Endothelial cell of umbilical vein (primary cell): ENCODE measurements around the gene RAD51B. TPM values are rescaled to one million over a fixed set of nuclear protein-coding genes. Genes with fewer than 3 reads are reported as not detected.

Experiments
- BruUV-seq: library from RNA; stranded (reverse); fragments of 400-500 nt; replicated peaks from 2 replicates; lab custom pipeline; 2021; lab: Mats Ljungman, UMichigan
- CTCF ChIA-PET: fragments of 300-600, 350-600 bp; sonication (Branson Sonifier 250); formaldehyde crosslinking; loops from one replicate; lab custom pipeline; 2021; ENCODE audit warnings: antibody characterized with exemption, inconsistent platforms; lab: Charles Lee
- POLR2A ChIA-PET: fragments of 300-600, 350-600 bp; sonication (Branson Sonifier 250); formaldehyde crosslinking; loops from one replicate; lab custom pipeline; 2021; ENCODE audit warnings: antibody characterized with exemption, inconsistent platforms; lab: Charles Lee
- DNase-seq: peaks from one replicate; pipeline ENCODE4 v3.0.0-alpha.2; 2011; ENCODE audit warnings: low read depth, low spot score
- FAIRE-seq: peaks from 2 replicates; lab custom pipeline; 2011; peaks lifted over from hg19 to GRCh38; lab: Jason Lieb, UNC
- H2AFZ ChIP-seq: 2 replicates; pipeline ENCODE4 v1.6.0; 2012; ENCODE audit warnings: low read depth, low read length, control low read depth, inconsistent platforms
- H3K27ac ChIP-seq: 2 replicates; pipeline ENCODE4 v1.5.1; 2011; ENCODE audit warnings: low read depth, mild to moderate bottlenecking, control low read depth, low read length, moderate library complexity; ENCODE audit not compliant: insufficient read depth
- H3K27me3 ChIP-seq, 2 experiments: 2 replicates each; pipeline versions ENCODE4 v1.6.0 to v1.6.1; 2011; ENCODE audit warnings: low read length in 2 of 2, mixed read lengths in 1 of 2; ENCODE audit not compliant: control insufficient read depth in 2 of 2, insufficient read depth in 2 of 2
- H3K36me3 ChIP-seq, 2 experiments: 2 replicates in 1 of 2; 3 replicates in 1 of 2; pipeline ENCODE4 v1.5.1; 2011; ENCODE audit warnings: low read length in 2 of 2, mild to moderate bottlenecking in 1 of 2, moderate library complexity in 1 of 2; ENCODE audit not compliant: control insufficient read depth in 2 of 2, insufficient read depth in 2 of 2; ENCODE audit errors: extremely low read depth in 1 of 2
- H3K4me1 ChIP-seq: 3 replicates; pipeline ENCODE4 v1.5.1; 2011; ENCODE audit warnings: mild to moderate bottlenecking, low read length; ENCODE audit not compliant: control insufficient read depth, insufficient read depth; ENCODE audit errors: extremely low read depth
- H3K4me2 ChIP-seq: 2 replicates; pipeline ENCODE4 v1.6.1; 2011; ENCODE audit warnings: low read length, control low read depth, mixed read lengths; ENCODE audit not compliant: insufficient read depth
- H3K4me3 ChIP-seq, 3 experiments: fragments of 200-600 bp in 1 of 3; sonication (generic), shearing (Covaris generic) in 1 of 3; replicated peaks in 1 of 3; 2 replicates each; pipeline ENCODE4 v1.5.1; 2011 to 2016; ENCODE audit warnings: control low read depth in 3 of 3, low read length in 3 of 3, mild to moderate bottlenecking in 2 of 3, inconsistent platforms in 1 of 3, low read depth in 1 of 3, moderate library complexity in 1 of 3; ENCODE audit not compliant: insufficient read depth in 1 of 3
- H3K79me2 ChIP-seq: 2 replicates; pipeline ENCODE4 v1.6.0; 2012; ENCODE audit warnings: low read length, inconsistent platforms; ENCODE audit not compliant: control insufficient read depth, insufficient read depth
- H3K9ac ChIP-seq: replicated peaks from 2 replicates; pipeline ENCODE3; 2011; ENCODE audit warnings: low read length, control low read depth; ENCODE audit not compliant: insufficient read depth; ENCODE audit errors: extremely low read depth
- H3K9me1 ChIP-seq: replicated peaks from 3 replicates; pipeline ENCODE4 v1.6.0; 2011; ENCODE audit warnings: mild to moderate bottlenecking, low read length; ENCODE audit not compliant: control insufficient read depth, insufficient read depth; ENCODE audit errors: extremely low read depth
- H3K9me3 ChIP-seq: replicated peaks from 2 replicates; pipeline ENCODE4 v1.5.1; 2012; ENCODE audit warnings: low read length, inconsistent platforms; ENCODE audit not compliant: control insufficient read depth, insufficient read depth
- H4K20me1 ChIP-seq: replicated peaks from 2 replicates; pipeline ENCODE3; 2011; ENCODE audit warnings: mild to moderate bottlenecking, low read length; ENCODE audit not compliant: control insufficient read depth, insufficient read depth; ENCODE audit errors: extremely low read depth
- EZH2 ChIP-seq: IDR thresholded peaks from 2 replicates; pipeline ENCODE4 v1.6.1; 2012; ENCODE audit warnings: borderline replicate concordance, low read depth, mild to moderate bottlenecking, moderate library complexity, low read length, inconsistent platforms; ENCODE audit not compliant: severe bottlenecking
- FOS ChIP-seq: IDR thresholded peaks from 2 replicates; pipeline ENCODE4 v1.6.1; 2011; ENCODE audit warnings: mild to moderate bottlenecking, low read length, moderate library complexity, borderline replicate concordance; ENCODE audit not compliant: insufficient read depth
- GATA2 ChIP-seq: IDR thresholded peaks from 2 replicates; pipeline ENCODE4 v1.7.0; 2011; ENCODE audit warnings: low read depth, mild to moderate bottlenecking, moderate library complexity, mixed read lengths, low read length; ENCODE audit not compliant: insufficient read length, insufficient read depth
- JUN ChIP-seq: IDR thresholded peaks from 2 replicates; pipeline ENCODE4 v1.6.1; 2011; ENCODE audit warnings: borderline replicate concordance, low read depth; ENCODE audit not compliant: insufficient read length, insufficient read depth
- MYC ChIP-seq: IDR thresholded peaks from one replicate; pipeline ENCODE4 v1.6.1; 2011; ENCODE audit warnings: mild to moderate bottlenecking, low read depth, low read length
- POLR2A ChIP-seq: IDR thresholded peaks from 2 replicates; pipeline ENCODE4 v1.6.1; 2012; ENCODE audit warnings: low read depth, mild to moderate bottlenecking, control low read depth, low read length
- POLR2AphosphoS5 ChIP-seq: IDR thresholded peaks from 2 replicates; pipeline ENCODE4 v1.6.1; 2012; ENCODE audit warnings: low read depth, mild to moderate bottlenecking, control low read depth, low read length, moderate library complexity; ENCODE audit not compliant: insufficient read depth
- dilution Hi-C: fragments of 300-500 bp; cut with MboI; formaldehyde crosslinking; loops from one replicate; pipeline ENCODE4 v1.15.0; 2019; ENCODE audit warnings: low sequenced_read_pairs; ENCODE audit not compliant: extremely low pct_ligation_motif_present
- intact Hi-C: fragments of 100-400 bp; cut with micrococcal nuclease; formaldehyde crosslinking; loops from one replicate; pipeline ENCODE4 v1.10.0; 2022
- polyA plus RNA-seq, 4 experiments: library from polyadenylated mRNA; depleted of rRNA in 3 of 4; stranded (reverse) in 3 of 4; unstranded in 1 of 4; fragments of >200 nt; gene quantifications; 2 replicates each; pipeline versions ENCODE4 v1.2.1 to v1.2.3, GENCODE V29; 2011 to 2012; ENCODE audit warnings: missing spikeins in 1 of 4
- total RNA-seq: library from RNA; stranded (reverse); gene quantifications from 2 replicates; pipeline ENCODE4 v1.2.3, GENCODE V29; 2021
- TF ChIP-seq, protein P1 (sequence below), 2 donors: IDR thresholded peaks; 1 replicate in 1 of 2; 2 replicates in 1 of 2; pipeline ENCODE4 v1.5.1; 2011; ENCODE audit warnings: low read length in 2 of 2, mild to moderate bottlenecking in 2 of 2, moderate library complexity in 2 of 2, control low read depth in 1 of 2, inconsistent platforms in 1 of 2, low read depth in 1 of 2; ENCODE audit not compliant: insufficient read depth in 1 of 2; ENCODE audit errors: extremely low read depth in 1 of 2
- TF ChIP-seq, protein P2 (sequence below): IDR thresholded peaks from 2 replicates; pipeline ENCODE4 v1.6.1; 2011; ENCODE audit not compliant: insufficient read depth, insufficient read length

RAD51B gene
- total and polyA plus RNA-seq, 2 donors (not counting 3 experiments of a cell fraction or from before 2014, with no cell fraction given), result 3.9 to 19.0 TPM

DNA sequence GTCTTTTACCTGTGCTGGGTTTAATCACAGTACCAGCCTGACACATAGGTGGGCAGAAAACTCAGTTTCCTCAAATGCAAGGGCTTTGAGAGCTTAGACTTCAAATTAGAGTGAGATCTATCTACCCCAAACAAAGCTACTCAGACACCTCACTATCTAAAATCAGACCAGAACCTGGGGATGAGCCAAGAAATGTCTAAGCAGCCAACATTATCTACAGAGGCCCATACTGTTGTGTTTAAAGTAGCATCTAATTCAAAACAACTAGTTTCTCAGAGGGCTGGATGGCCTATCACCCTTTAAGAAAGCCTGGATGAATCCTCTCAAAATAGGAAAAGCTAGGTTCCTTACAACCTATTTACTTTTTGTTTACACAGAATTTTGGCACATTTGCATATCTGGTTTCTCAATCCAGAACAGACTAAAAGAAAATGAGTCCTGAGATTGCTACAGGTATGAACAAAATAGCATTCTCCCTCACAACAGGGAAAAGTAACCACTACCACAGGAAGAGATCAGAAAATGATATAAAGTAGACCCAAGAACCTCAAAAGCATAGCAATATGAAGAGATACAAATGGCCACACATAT lies 830.9 kb downstream of the RAD51B start:
- Histone ChIP-seq H3K79me2 (no peaks in the 10 kb centered on the region), H3K27me3 (no peaks in the 10 kb centered on the region), H3K9ac (no peak overlapping the region), H3K4me3 (no peak overlapping the region), H4K20me1 (no peaks in the 10 kb centered on the region), H3K4me2 (no peak overlapping the region), H3K9me3 (no peaks in the 10 kb centered on the region), H3K27ac (no peak overlapping the region), H3K4me1 (no peaks in the 10 kb centered on the region), H3K9me1 (no peaks in the 10 kb centered on the region), H3K36me3 (no peaks in the 10 kb centered on the region), H2AFZ (no peak overlapping the region)
- DNase-seq (no peak), FAIRE-seq (no peak)
- ChIA-PET POLR2A (no interaction called here), CTCF (interaction anchor here (1.2 to 1.4 kb wide), 2 partner anchors 10 to 28 kb away, joined by 3 to 4 read pairs; no protein-coding TSS in a partner anchor)
- BruUV-seq, result no TSS peak
- dilution Hi-C loops (no loop called here), intact Hi-C loops (no loop called here)
- TF ChIP-seq POLR2AphosphoS5, result no peak
- TF ChIP-seq POLR2A, result no peak
- TF ChIP-seq, protein P1, sequence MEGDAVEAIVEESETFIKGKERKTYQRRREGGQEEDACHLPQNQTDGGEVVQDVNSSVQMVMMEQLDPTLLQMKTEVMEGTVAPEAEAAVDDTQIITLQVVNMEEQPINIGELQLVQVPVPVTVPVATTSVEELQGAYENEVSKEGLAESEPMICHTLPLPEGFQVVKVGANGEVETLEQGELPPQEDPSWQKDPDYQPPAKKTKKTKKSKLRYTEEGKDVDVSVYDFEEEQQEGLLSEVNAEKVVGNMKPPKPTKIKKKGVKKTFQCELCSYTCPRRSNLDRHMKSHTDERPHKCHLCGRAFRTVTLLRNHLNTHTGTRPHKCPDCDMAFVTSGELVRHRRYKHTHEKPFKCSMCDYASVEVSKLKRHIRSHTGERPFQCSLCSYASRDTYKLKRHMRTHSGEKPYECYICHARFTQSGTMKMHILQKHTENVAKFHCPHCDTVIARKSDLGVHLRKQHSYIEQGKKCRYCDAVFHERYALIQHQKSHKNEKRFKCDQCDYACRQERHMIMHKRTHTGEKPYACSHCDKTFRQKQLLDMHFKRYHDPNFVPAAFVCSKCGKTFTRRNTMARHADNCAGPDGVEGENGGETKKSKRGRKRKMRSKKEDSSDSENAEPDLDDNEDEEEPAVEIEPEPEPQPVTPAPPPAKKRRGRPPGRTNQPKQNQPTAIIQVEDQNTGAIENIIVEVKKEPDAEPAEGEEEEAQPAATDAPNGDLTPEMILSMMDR (IDR thresholded peaks at IDR 0.05; ENCODE audit: extremely low read depth in 1 of 2, insufficient read depth in 1 of 2, low read depth in 1 of 2, low read length in 2 of 2), result no peak
- TF ChIP-seq FOS, result no peak
- TF ChIP-seq GATA2, result no peak

DNA sequence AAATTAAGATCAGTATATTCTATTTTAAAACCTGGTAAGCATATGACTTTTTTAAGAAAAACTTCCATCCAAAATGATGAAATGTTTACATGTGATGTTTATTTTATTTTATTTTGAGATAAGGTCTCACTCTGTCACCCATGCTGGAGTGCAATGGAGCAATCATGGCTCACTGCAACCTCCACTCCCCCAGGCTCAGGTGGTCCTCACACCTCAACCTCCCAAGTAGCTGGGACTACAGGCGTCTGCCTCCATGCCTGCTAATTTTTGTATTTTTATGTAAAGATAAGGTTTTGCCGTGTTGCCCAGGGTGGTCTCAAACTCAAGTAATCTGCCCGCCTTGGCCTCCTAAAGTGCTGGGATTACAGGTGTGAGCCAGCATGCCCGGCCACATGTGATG lies 831.5 kb downstream of the RAD51B start:
- no peaks in the 10 kb centered on the region for H4K20me1 ChIP-seq
- H3K79me2 ChIP-seq, result no peaks in the 10 kb centered on the region
- no TSS peak for BruUV-seq
- no peak overlapping the region for H3K4me3 ChIP-seq
- TF ChIP-seq, protein P1 (IDR thresholded peaks at IDR 0.05; ENCODE audit: extremely low read depth in 1 of 2, insufficient read depth in 1 of 2, low read depth in 1 of 2, low read length in 2 of 2), result no peak
- TF ChIP-seq MYC, result no peak
- TF ChIP-seq POLR2AphosphoS5, result no peak
- no peak for TF ChIP-seq FOS
- no peak for TF ChIP-seq POLR2A
- no peak for TF ChIP-seq JUN
- TF ChIP-seq GATA2, result no peak
- TF ChIP-seq, protein P2, sequence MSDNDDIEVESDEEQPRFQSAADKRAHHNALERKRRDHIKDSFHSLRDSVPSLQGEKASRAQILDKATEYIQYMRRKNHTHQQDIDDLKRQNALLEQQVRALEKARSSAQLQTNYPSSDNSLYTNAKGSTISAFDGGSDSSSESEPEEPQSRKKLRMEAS, result no peak
- no peak for TF ChIP-seq EZH2
- no peak overlapping the region for H3K27ac ChIP-seq
- H3K4me1 ChIP-seq, result no peaks in the 10 kb centered on the region
- H2AFZ ChIP-seq, result no peak overlapping the region
- no peak for DNase-seq
- no peak overlapping the region for H3K9ac ChIP-seq
- no peaks in the 10 kb centered on the region for H3K9me1 ChIP-seq
- H3K27me3 ChIP-seq, result no peaks in the 10 kb centered on the region
- FAIRE-seq, result no peak
- H3K36me3 ChIP-seq, result no peaks in the 10 kb centered on the region
- H3K4me2 ChIP-seq, result no peak overlapping the region
- intact Hi-C loops (no loop called here), dilution Hi-C loops (no loop called here)
- ChIA-PET CTCF (interaction anchor here (1.2 to 1.4 kb wide), 2 partner anchors 9 to 28 kb away, joined by 3 to 4 read pairs; no protein-coding TSS in a partner anchor), POLR2A (no interaction called here)
- H3K9me3 ChIP-seq, result no peaks in the 10 kb centered on the region
